Measurements from ENCODE around the gene CRLF2.
"Not testable (repeated sequence)": the region's sequence is repeated elsewhere in the genome, so short reads cannot be mapped to it uniquely, and the experiment has no call there.

CRLF2 gene

DNA sequence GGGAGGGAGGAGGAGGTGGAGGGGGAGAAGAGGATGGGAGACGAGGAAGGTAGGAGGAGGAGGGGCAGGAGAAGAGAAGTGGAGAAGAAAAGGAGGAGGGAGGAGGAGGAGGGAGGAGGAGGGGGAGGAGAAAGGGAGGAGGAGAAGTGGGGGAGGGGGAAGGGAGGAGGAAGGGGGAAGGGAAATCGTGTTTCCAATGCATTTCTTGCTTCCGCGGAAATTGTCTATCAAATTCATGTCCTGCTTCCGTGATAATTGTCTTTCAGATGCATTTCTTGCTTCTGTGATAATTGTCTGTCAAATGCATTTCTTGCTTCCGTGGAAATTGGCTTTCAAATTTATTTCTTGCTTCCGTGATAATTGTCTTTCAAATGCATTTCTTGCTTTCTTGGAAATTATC lies 43.3 kb downstream of the CRLF2 start:
- no peak for DNase-seq

DNA sequence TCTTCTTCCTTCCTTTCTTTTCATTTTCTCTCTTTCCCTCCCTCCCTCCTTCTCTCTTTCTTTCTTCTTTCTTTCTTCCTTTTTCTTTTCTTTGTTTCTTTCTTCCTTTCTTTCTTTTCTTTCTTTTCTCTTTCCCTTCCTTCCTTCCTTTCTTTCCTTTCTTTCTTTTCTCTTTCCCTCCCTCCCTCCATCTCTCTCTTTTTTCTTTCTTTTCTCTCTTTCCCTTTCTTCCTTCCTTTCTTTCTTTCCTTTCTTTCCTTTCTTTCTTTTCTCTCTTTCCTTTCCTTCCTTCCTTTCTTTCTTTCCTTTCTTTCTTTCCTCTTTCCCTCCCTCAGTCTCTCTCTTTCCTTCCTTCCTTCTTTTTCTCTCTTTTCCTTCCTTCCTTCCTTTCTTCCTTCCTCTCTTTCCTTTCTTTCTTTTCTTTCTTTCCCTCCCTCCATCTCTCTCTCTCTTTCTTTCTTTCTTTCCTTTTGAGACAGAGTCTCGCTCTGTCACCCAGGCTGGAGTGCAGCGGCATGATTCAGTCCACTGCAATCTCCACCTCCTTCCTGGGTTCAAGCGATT lies 44.4 kb downstream of the CRLF2 start:
- DNase-seq, result no peak

DNA sequence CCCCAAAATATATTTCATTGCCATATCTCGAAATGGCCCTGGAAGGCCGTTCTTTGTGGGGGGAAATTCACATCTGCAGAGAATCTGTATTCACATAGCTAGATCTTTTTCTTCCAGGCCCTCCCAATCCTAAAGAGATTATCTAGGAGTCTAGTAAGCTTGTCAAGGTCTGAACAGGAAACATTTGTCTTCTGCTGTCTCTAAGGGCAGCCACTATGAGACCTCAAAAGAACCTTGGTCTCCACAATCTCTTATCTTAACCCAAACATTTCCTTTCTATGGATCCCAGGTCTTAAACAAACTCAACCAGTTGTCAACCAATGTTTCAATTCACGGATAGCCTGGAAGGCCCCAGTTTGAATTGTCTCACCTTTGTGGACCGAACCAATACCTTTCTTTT lies 45.0 kb downstream of the CRLF2 start:
- no peak for DNase-seq

- DNase-seq, result no peak
These were observed 46.8 kb downstream of the CRLF2 start for GRCh38 chrX:1165535-1166196.

GRCh38 chrX:1164322-1165288 lies 47.8 kb downstream of the CRLF2 start:
- DNase-seq, result no peak

GRCh38 chrX:1163231-1163630 lies 49.2 kb downstream of the CRLF2 start:
- no peak for DNase-seq

GRCh38 chrX:1162119-1162916 lies 50.1 kb downstream of the CRLF2 start:
- no peak for DNase-seq

DNA sequence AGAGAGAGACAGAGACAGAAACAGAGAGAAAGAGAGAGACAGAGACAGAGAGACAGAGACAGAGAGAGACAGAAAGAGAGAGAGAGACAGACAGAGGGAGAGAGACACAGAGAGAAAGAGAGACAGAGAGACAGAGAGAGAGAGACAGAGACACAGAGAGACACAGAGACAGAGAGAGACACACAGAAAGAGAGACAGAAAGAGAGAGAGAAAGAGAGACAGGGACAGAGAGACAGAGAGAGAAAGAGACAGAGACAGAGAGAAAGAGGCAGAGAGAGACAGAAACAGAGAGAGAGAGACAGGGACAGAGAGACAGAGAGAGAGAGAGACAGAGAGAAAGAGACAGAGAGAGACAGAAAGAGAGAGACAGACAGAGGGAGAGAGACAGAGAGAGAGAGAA lies 52.9 kb downstream of the CRLF2 start:
- DNase-seq, result no peak

GRCh38 chrX:1156681-1157455 lies 55.6 kb downstream of the CRLF2 start:
- not testable (repeated sequence) for DNase-seq

DNA sequence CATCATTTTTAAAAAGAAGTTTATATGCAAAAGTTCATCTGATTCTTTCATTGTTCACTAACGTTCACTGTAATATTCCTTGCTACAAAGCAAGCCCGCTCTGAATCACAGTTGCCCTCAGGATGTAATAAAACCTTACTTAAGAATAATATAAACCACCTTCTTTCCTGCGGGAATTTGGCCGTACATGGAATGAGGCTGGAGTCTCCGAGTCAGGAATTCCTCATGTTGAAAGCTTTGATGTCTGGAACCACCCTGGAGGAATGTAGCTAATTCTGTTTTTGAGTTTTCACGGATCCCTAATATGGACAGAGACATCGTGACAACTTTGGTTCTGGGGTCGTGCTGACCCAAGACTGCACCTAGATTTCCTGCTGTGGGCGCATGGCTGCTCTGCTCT lies 58.5 kb downstream of the CRLF2 start:
- no peak for DNase-seq

- no peak for DNase-seq
These were observed 60.4 kb downstream of the CRLF2 start for GRCh38 chrX:1152090-1152489.

- DNase-seq, result no peak
These were observed 60.9 kb downstream of the CRLF2 start for GRCh38 chrX:1151378-1152077.

GRCh38 chrX:1150569-1151347 lies 61.7 kb downstream of the CRLF2 start:
- DNase-seq, result no peak

GRCh38 chrX:1147611-1148515 lies 64.6 kb downstream of the CRLF2 start:
- DNase-seq, result no peak

DNA sequence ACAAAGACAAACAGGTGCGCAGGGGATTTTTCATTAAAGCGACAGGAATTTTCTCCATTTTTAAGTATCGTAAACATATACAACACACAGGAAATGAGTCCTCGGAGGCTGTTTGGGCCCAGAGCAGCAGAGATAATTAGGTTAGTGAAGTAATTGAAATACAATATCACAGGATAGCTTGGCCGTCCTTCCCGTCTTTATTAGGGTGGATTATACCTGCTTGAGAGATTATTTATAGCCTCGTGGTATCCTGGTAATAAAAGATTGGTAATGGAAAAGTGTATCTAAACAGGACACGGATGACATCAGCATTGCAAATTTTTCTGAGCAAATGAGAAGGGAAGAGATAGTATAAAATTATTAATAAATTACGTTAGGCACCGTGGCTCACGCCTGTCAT lies 68.2 kb downstream of the CRLF2 start:
- no peak for DNase-seq
